HepG2 (cell line): ENCODE results near the gene B4GALT3. TPM values are rescaled to one million over a fixed set of nuclear protein-coding genes. Genes with fewer than 3 reads are reported as not detected.

ENCODE experiments used
- ATAC-seq: fragments of 200-7000 bp; cut with Tn5 transposase; 3 replicates; pipeline ENCODE4 v1.9.1; 2020; ENCODE audit warnings: mild to moderate bottlenecking, moderate library complexity
- BruUV-seq: library from RNA; stranded (reverse); fragments of 400-500 nt; replicated peaks from 2 replicates; lab custom pipeline; 2021; lab: Mats Ljungman, UMichigan
- CTCF ChIA-PET: fragments of 300-600 bp; formaldehyde crosslinking; extraction: SDS; loops from one replicate; lab custom pipeline; 2021; ENCODE audit warnings: low total read pairs, inconsistent platforms, low intra/inter-chr PET ratio; lab: Yijun Ruan, JAX
- POLR2A ChIA-PET: fragments of 350-600 bp; sonication (Branson Sonifier 250); formaldehyde crosslinking; loops from one replicate; lab custom pipeline; 2020; ENCODE audit warnings: antibody characterized with exemption, inconsistent platforms; lab: Yijun Ruan, JAX
- DNase-seq: peaks from one replicate; pipeline ENCODE4 v3.0.0-alpha.2; 2015; ENCODE audit warnings: low spot score
- FAIRE-seq: peaks from 3 replicates; lab custom pipeline; 2011; peaks lifted over from hg19 to GRCh38; lab: Jason Lieb, UNC
- H2AFZ ChIP-seq: one replicate; pipeline ENCODE4 v1.6.1; 2011; ENCODE audit warnings: low read length, inconsistent platforms
- H3K27ac ChIP-seq: fragments of 300-600 bp; 3 replicates; pipeline ENCODE4 v1.8.0; 2011; ENCODE audit warnings: mixed run types, mild to moderate bottlenecking, mixed read lengths, low read length, inconsistent platforms; ENCODE audit not compliant: insufficient read depth; ENCODE audit errors: extremely low read length
- H3K27me3 ChIP-seq, 2 experiments: fragments of 200-600 bp in 1 of 2; 2 replicates in 1 of 2; 3 replicates in 1 of 2; pipeline versions ENCODE4 v1.6.0 to v1.8.0; 2011; ENCODE audit warnings: low read length in 2 of 2, mild to moderate bottlenecking in 2 of 2, moderate library complexity in 2 of 2, inconsistent platforms in 1 of 2; ENCODE audit not compliant: insufficient read depth in 2 of 2, control insufficient read depth in 1 of 2
- H3K36me3 ChIP-seq, 2 experiments: fragments of 200-600 bp in 1 of 2; replicated peaks in 1 of 2; 2 replicates in 1 of 2; 3 replicates in 1 of 2; pipeline versions ENCODE4 v1.5.1 to v1.8.0; 2011; ENCODE audit warnings: low read length in 2 of 2, inconsistent platforms in 1 of 2; ENCODE audit not compliant: insufficient read depth in 2 of 2, control insufficient read depth in 1 of 2
- H3K4me1 ChIP-seq: 2 replicates; pipeline ENCODE4 v1.5.1; 2012; ENCODE audit warnings: low read length, inconsistent platforms; ENCODE audit not compliant: insufficient read depth
- H3K4me2 ChIP-seq: 2 replicates; pipeline ENCODE4 v1.6.0; 2011; ENCODE audit warnings: low read depth, low read length, inconsistent platforms
- H3K4me3 ChIP-seq, 3 experiments: fragments of 200-600 bp in 1 of 3; sonication (generic), shearing (Covaris generic) in 1 of 3; replicated peaks in 1 of 3; 2 replicates each; pipeline ENCODE4 v1.5.1; 2011 to 2016; ENCODE audit warnings: low read length in 3 of 3, inconsistent platforms in 2 of 3, low read depth in 2 of 3, mild to moderate bottlenecking in 2 of 3, control low read depth in 1 of 3, mixed read lengths in 1 of 3; ENCODE audit not compliant: insufficient read depth in 1 of 3
- H3K79me2 ChIP-seq: one replicate; pipeline ENCODE4 v1.6.1; 2011; ENCODE audit warnings: low read length, inconsistent platforms; ENCODE audit not compliant: insufficient read depth
- H3K9ac ChIP-seq: 2 replicates; pipeline ENCODE4 v1.6.0; 2011; ENCODE audit warnings: mild to moderate bottlenecking, low read depth, low read length, inconsistent platforms; ENCODE audit not compliant: insufficient read depth
- H3K9me3 ChIP-seq: 2 replicates; pipeline ENCODE4 v1.5.1; 2012; ENCODE audit warnings: mild to moderate bottlenecking, low read length
- H4K20me1 ChIP-seq: 2 replicates; pipeline ENCODE4 v1.6.0; 2011; ENCODE audit warnings: inconsistent platforms, mild to moderate bottlenecking, low read length, moderate library complexity; ENCODE audit not compliant: insufficient read depth
- AGO2 ChIP-seq: fragments of 200-400 bp; formaldehyde crosslinking; optimal IDR thresholded peaks from 2 replicates; pipeline ENCODE3; 2017; ENCODE audit warnings: mild to moderate bottlenecking, low read depth, low read length, moderate library complexity
- NFYB ChIP-seq: sonication (generic); formaldehyde crosslinking; IDR thresholded peaks from 2 replicates; pipeline ENCODE4 v1.4.0; 2020; ENCODE audit warnings: missing genetic modification reagents
- POLR2G ChIP-seq: fragments of 200-400 bp; formaldehyde crosslinking; IDR thresholded peaks from 2 replicates; pipeline ENCODE4 v1.6.1; 2018; ENCODE audit warnings: mild to moderate bottlenecking, low read depth, low read length, moderate library complexity
- SOX5 ChIP-seq: IDR thresholded peaks from 2 replicates; pipeline ENCODE4 v1.6.1; 2016; ENCODE audit warnings: borderline replicate concordance
- ZNF230 ChIP-seq: sonication (generic); formaldehyde crosslinking; IDR thresholded peaks from 2 replicates; pipeline ENCODE4 v1.4.0; 2020; ENCODE audit warnings: mild to moderate bottlenecking, missing genetic modification reagents
- ZNF382 ChIP-seq: sonication (generic); formaldehyde crosslinking; IDR thresholded peaks from 2 replicates; pipeline ENCODE4 v1.5.0; 2020; ENCODE audit warnings: missing genetic modification reagents, mild to moderate bottlenecking, borderline replicate concordance
- WGBS: methylation state at CpG from one replicate; pipeline ENCODE4 v1.1.6; 2017; ENCODE audit warnings: low lambda C conversion rate; 5-methylcytosine and 5-hydroxymethylcytosine counted together
- in situ Hi-C: cut with HindIII; loops from 2 replicates; pipeline ENCODE4 v1.10.0; 2017; ENCODE audit warnings: low pct_unique_long_range_greater_than_20kb; ENCODE audit not compliant: extremely low pct_ligation_motif_present
- intact Hi-C: fragments of 100-400 bp; cut with micrococcal nuclease; formaldehyde crosslinking; loops from one replicate; pipeline ENCODE4 v1.10.0; 2022; ENCODE audit not compliant: unreplicated experiment
- polyA plus RNA-seq, 8 experiments: library from polyadenylated mRNA; depleted of rRNA in 3 of 8; stranded (reverse) in 7 of 8; unstranded in 1 of 8; fragments of >200 nt; fragmentation: Illumina TruSeq in 4 of 8; extraction: Trizol in 4 of 8; gene quantifications; 2 replicates each; pipeline versions ENCODE4 v1.2.1 to v1.2.3, GENCODE V29; 2011 to 2016; ENCODE audit warnings: low read depth in 4 of 8, missing spikeins in 1 of 8, mixed read lengths in 1 of 8; ENCODE audit not compliant: insufficient read depth in 1 of 8
- total RNA-seq, 5 experiments: library from RNA; depleted of rRNA; stranded (reverse); fragments of >200 nt; fragmentation: Illumina TruSeq; extraction: Trizol; gene quantifications; 2 replicates each; pipeline ENCODE4 v1.2.3, GENCODE V29; 2016; ENCODE audit warnings: low read depth in 1 of 5

Gene B4GALT3
- total and polyA plus RNA-seq, 2 of the 13 experiments (the other 11 are each of a cell fraction or from before 2014, with no cell fraction given), result 35.6 to 40.4 TPM

GRCh38 chr1:161215076-161215475 is 37.8 kb upstream of the B4GALT3 start, which contains the start of gene FCER1G (continued):
- TF ChIP-seq AGO2 (peak; percentile 60), POLR2G (peak; percentile 52)

GRCh38 chr1:161214369-161214768 is 37.1 kb upstream of the B4GALT3 start:
- Histone ChIP-seq H3K27ac (no peak overlapping the region), H2AFZ (no peak overlapping the region), H3K4me2 (no peak overlapping the region), H3K9ac (no peak overlapping the region), H3K4me1 (peaks cover 58% of the 10 kb centered on the region), H3K79me2 (peaks cover 4% of the 10 kb centered on the region), H3K4me3 (no peak overlapping the region), H4K20me1 (no peaks in the 10 kb centered on the region), H3K27me3 (no peaks in the 10 kb centered on the region), H3K36me3 (peaks cover 7 to 52% of the 10 kb centered on the region in 2 experiments), H3K9me3 (no peaks in the 10 kb centered on the region)
- BruUV-seq, result no TSS peak
- intact Hi-C loops, result no loop called here
- no peak for ATAC-seq
- POLR2A ChIA-PET, result interaction anchor here (4.1 kb wide), 1 partner anchor 11 kb away, joined by 85 read pairs; the partner anchor contains the start of gene TOMM40L
- FAIRE-seq, result no peak
- no peak for TF ChIP-seq SOX5 (CRISPR knock-in tag)
- no peak for TF ChIP-seq ZNF230 (CRISPR knock-in tag)
- no peak for TF ChIP-seq NFYB
- TF ChIP-seq ZNF382 (CRISPR knock-in tag), result no peak
- CTCF ChIA-PET, result no interaction called here
- in situ Hi-C loops, result no loop called here
- DNase-seq, result no peak
- whole genome bisulfite sequencing, result over 99% methylated on average over 9 of the region's 9 CpGs
